Measurements from ENCODE around the gene POGLUT3. TPM values are rescaled to one million over a fixed set of nuclear protein-coding genes. Genes with fewer than 3 reads are reported as not detected.

Gene POGLUT3, protein sequence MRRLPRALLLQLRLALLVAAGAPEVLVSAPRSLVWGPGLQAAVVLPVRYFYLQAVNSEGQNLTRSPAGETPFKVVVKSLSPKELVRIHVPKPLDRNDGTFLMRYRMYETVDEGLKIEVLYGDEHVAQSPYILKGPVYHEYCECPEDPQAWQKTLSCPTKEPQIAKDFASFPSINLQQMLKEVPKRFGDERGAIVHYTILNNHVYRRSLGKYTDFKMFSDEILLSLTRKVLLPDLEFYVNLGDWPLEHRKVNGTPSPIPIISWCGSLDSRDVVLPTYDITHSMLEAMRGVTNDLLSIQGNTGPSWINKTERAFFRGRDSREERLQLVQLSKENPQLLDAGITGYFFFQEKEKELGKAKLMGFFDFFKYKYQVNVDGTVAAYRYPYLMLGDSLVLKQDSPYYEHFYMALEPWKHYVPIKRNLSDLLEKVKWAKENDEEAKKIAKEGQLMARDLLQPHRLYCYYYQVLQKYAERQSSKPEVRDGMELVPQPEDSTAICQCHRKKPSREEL
- total RNA-seq, result 30.7 and 31.0 TPM in 2 replicates

GRCh38 chr11:108498046-108498815 lies at the start of gene POGLUT3:
TSS of gene POGLUT3 (minus strand) at chr11:108498384. CDS start at chr11:108498366, 18 bp downstream.

DNA sequence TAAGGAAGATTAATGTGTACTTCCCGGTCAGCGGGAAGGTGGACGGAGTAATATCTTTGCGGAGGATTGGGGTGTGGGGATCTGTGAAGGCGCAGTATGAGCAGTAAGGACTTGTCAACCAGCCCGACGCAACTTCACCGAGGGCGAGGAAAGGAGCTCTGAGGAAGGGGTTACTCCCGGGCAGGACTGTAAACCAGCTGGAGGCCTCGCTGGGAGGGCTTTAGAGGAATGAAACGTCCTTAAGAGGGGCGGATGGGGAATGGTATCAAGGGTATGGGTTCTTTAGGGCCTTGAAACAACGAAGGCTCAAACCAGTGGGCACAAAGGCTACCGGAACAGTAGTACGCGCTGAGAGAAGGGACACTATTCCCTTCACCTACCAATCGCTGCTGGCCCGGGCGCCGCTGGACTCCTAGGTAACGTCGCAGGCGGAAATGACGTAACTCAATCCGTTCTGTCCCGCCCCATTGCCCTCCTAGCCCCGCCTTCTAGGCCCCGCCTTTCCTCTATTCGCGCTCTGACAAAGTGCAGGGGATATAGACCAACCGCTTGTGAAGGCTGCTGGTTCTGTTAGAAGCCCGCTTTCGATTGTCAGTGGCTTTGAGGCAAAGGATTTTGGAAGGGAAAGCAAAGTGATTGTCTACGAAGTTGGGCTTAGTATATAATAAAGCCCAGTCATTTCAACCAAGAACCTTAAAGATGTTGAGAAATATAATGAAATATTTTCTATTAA lies 30.9 kb downstream of the POGLUT3 start, which contains the start of gene C11orf65:
Gene C11orf65 (minus strand): TSS at position 439 of the 733 bp plus-strand sequence. CDS start 5,970 bp downstream, outside the sequence.

Other genes starting within 250 kb of the POGLUT3 start
- 0.83 and 1.3 TPM in 2 replicates for gene C11orf65, start 30.9 kb downstream of the POGLUT3 start, total RNA-seq
- gene EXPH5, start 95.4 kb upstream of the POGLUT3 start, total RNA-seq, result 0.09 and 1.00 TPM in 2 replicates
- gene DDX10, start 166.7 kb upstream of the POGLUT3 start, total RNA-seq, result 34.9 and 70.3 TPM in 2 replicates